GM18499 (cell line): ENCODE results near the gene MAP1LC3A.

ENCODE experiments used
- ATAC-seq: cut with Tn5 transposase; IDR thresholded peaks from one replicate; pipeline ENCODE4 v1.9.1; 2021; ENCODE audit warnings: moderate number of reproducible peaks; ENCODE audit not compliant: insufficient read depth, unreplicated experiment

MAP1LC3A gene

GRCh38 chr20:34573541-34574300, 15.2 kb downstream of the MAP1LC3A start:
- no peak for ATAC-seq

GRCh38 chr20:34574426-34574825, 15.9 kb downstream of the MAP1LC3A start:
- no peak for ATAC-seq

GRCh38 chr20:34574861-34575260, 16.3 kb downstream of the MAP1LC3A start:
- ATAC-seq, result no peak

- no peak for ATAC-seq
Observed at GRCh38 chr20:34575271-34575670, 16.8 kb downstream of the MAP1LC3A start.

- no peak for ATAC-seq
Observed at GRCh38 chr20:34575756-34576155, 17.2 kb downstream of the MAP1LC3A start.

- ATAC-seq, result no peak
Observed at GRCh38 chr20:34577061-34577460, 18.5 kb downstream of the MAP1LC3A start.

- ATAC-seq, result no peak
Observed at GRCh38 chr20:34578025-34578424, 19.5 kb downstream of the MAP1LC3A start.

- no peak for ATAC-seq
Observed at GRCh38 chr20:34578521-34578920, 20.0 kb downstream of the MAP1LC3A start.

GRCh38 chr20:34579191-34579978, 20.9 kb downstream of the MAP1LC3A start:
- ATAC-seq, result no peak

GRCh38 chr20:34579979-34580940, 21.7 kb downstream of the MAP1LC3A start:
- no peak for ATAC-seq

- no peak for ATAC-seq
Observed at GRCh38 chr20:34581341-34582184, 23.0 kb downstream of the MAP1LC3A start.

- ATAC-seq, result no peak
Observed at GRCh38 chr20:34582221-34582620, 23.7 kb downstream of the MAP1LC3A start.

GRCh38 chr20:34582911-34583310, 24.4 kb downstream of the MAP1LC3A start:
- ATAC-seq, result no peak

- ATAC-seq, result no peak
Observed at GRCh38 chr20:34583544-34583943, 25.0 kb downstream of the MAP1LC3A start.

GRCh38 chr20:34585019-34585418, 26.5 kb downstream of the MAP1LC3A start:
- no peak for ATAC-seq

GRCh38 chr20:34586488-34587163, 28.1 kb downstream of the MAP1LC3A start:
- no peak for ATAC-seq

GRCh38 chr20:34595377-34596184, 37.1 kb downstream of the MAP1LC3A start:
- no peak for ATAC-seq
